Fibroblast of skin of right quadriceps (primary cell): ENCODE data around the gene ESYT1.

Experiments
- DNase-seq: peaks from one replicate; pipeline ENCODE4 v3.0.0-alpha.2; 2013

Gene ESYT1

GRCh38 chr12:56158029-56158925 is 30.2 kb downstream of the ESYT1 start, which contains the start of gene MYL6:
Gene MYL6 (plus strand): TSS chr12:56158359. CDS start chr12:56158402, 43 bp downstream.
- DNase-seq, result peak; percentile 98

DNA sequence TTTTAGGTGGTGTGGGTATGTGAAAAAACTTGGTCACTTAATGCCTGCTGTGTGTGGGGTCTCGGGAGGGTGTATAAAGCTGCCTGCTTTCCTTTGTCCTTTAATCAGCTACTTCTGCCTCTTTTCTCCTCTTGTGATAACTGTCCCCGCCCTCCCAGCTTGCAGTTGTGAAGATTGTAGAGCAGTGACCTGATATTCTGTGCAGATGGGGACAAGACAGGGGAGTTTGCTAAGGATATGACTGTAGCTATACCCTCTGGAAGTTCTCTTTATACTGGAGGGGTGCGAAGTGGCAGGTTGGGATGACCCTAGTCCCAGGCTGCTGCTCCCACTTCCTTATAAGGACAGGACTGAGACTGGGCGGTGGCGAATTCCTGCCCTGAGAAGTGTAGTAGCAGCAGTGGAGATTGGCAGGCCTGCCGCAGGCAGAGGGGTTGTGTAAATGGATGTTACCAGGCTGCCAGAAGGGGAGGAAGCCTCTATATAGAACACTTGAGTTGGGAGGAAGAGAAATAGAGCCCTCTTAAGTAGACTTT is 30.9 kb downstream of the ESYT1 start:
- peak; percentile 76 for DNase-seq

GRCh38 chr12:56159482-56160192 is 31.6 kb downstream of the ESYT1 start:
- DNase-seq, result no peak

DNA sequence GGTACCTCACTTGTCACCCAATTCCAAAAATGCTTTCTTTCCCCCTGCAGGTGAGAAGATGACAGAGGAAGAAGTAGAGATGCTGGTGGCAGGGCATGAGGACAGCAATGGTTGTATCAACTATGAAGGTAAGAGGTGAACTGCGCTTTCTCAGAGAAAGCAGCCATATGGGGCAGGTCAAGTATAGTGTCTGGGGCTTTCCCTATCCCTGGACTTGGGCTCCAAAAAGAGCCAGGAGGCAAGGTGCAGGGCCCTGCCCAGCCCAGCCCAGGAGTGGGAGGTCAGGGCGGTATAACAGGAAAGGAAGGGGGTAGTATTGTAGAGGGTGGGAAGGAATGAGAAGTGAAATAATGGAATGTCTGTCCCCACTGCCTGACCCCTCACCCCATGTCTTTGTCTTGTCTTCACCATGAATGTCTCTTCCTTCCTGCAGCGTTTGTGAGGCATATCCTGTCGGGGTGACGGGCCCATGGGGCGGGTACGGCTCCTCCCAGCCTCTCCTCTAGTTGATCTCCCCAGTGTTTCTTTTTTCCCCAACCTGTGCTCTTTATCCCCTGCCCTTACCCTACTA is 32.2 kb downstream of the ESYT1 start:
- no peak for DNase-seq

DNA sequence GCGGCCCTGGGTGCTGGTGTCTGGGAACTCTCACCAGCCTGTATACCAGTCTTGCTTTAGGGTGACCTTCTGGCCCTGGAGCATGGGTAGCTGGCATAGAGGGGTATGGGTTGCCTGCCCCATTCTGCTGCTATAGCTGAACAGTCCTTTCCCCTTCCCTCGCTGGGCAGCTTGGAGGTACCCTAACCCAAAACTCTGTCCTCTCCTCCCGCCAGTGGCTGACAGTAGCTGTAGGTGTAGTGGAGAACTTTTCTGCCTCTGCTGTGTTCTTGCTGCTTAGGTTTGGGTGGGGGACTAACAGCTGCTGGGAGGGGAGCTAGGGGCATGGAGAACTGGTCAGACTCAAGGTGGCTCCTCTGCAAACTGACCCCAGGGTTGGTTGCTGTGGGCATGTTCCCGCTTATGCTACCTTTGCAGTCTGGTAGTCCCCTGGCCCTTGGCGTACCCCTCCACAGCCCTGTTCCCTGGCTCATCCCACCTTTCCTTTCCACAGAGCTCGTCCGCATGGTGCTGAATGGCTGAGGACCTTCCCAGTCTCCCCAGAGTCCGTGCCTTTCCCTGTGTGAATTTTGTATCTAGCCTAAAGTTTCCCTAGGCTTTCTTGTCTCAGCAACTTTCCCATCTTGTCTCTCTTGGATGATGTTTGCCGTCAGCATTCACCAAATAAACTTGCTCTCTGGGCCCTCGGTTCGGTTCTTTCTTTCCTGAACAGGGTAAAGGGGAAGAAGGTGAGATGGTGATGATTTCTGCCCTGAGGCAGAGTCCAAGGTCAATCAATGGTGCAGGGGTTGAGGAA is 33.0 kb downstream of the ESYT1 start:
- no peak for DNase-seq

DNA sequence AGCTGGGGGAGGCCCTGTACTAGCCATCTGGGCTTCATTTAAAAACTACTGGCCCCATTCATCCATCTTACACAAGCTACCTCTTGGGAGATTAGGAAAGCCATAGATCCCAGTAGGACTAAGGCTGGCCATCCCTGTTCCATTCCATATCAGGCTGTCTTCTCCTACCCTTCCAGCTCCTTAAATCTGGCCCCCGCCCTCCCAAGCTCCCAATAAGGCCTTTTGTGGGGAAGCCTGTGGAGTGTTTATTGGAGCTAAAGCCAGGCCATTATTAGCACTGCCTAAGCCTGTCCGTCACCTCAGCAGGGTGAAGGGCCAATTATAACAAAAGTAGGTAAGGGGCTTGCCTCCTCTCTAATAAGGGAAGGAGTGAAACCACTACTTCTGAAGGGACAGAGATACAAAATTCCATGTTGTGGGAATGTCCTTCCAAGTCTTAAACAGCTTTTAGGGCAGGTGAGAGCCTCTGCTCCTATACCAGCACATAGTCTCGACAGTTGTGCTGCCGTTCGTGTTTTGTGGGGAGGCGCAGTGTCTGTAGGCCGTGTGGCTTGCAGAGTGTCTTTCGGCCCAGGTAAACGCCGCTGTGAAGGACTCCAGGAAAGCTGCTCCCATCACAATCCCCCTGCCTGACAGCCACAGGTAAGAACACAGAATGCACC is 33.8 kb downstream of the ESYT1 start:
- no peak for DNase-seq

DNA sequence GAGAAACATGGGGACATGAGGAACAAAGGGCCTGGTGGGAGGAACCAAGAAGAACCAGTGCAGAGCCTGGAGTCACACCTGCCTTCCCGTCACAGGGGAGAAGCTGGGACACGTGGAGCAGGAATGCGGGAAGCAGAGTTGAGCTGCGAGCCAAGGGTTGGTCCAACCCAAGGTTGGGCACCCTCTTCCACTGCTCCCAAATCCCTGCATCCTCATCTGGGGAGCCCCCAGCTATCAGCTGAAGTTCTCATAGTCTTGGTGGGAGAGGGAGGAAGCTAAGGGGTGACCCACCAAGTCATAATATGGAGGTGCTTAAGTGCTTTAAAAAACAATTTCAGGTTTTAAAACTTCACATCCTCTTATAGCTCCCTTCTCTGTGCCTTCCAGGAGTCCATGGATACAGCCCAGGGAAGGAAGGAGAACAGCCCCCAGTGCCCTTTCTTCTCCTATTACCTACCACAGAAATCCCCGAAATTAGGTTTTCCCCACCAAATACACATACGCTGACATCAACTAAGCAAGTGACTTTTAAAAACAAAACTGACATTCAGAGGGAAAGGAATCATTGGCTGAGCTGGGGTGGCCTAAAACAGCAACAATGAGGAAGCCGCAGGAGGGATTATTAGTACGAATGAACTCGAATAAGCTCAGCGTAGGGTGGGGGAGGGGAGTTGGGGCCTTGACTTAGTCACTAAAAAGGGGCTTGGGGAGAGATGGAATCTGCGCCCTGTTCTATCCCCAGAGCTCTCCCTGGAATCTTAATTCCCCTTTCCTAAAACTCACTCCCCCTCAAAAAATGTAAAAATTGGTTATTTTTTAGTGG is 34.6 kb downstream of the ESYT1 start:
- no peak for DNase-seq

DNA sequence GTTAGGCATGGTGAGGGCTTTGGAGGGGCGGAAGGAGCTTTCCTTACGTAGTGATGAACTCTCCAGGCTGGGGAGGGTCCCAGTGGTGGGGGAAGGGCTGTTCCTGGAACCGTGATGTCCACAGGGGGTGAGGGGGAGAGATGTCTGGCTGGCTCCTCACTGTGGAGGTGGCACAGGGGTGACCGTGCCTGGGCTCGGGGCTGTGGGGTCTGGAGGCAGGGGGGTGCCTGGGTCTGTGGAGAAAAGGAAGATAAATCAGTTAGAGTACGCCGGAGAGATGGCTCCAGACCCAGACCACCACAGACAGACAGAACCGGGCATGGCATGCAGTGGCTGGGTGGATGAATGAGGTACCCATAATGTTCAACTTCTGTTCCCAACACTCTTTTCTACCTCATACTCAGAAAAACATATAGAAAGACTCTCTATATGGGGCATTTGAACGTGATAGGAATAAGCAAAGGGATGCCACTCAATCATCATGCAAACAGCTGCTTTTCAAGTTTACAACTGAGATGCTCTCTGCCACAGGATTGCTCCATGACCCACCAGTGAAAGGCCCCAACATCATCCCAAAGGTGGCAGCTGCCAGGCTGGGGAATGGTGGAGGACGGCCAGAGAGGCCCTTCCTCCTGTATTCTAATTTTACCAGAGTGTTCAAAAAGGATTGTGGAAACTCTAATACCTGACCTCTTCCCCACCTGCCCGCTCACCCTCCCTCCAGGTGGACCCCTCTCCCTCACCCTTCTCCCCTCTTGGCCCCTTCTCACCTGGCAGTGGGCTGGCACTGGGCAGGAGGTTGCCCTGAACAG is 35.7 kb downstream of the ESYT1 start:
- no peak for DNase-seq

DNA sequence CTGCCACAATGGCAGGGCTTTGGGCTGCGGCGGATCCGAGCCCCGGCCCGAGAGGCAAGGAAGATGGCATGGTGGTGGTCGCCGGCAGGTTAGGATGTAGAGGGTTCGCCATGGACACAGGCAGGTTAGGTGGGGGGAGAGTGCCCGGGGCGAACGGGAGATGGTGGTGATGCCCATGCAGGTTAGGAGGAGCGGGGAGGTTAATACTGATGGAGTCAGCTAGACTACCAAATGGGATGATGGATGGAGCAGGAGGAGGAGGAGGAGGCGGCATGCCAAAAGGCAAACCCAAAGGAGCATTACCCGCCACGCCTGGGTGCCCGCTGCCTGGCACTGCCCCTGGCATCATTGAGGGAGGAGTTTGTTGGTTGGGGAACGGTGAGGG is 36.3 kb downstream of the ESYT1 start:
- no peak for DNase-seq

- no peak for DNase-seq
These were observed 37.3 kb downstream of the ESYT1 start for GRCh38 chr12:56165369-56165768.

DNA sequence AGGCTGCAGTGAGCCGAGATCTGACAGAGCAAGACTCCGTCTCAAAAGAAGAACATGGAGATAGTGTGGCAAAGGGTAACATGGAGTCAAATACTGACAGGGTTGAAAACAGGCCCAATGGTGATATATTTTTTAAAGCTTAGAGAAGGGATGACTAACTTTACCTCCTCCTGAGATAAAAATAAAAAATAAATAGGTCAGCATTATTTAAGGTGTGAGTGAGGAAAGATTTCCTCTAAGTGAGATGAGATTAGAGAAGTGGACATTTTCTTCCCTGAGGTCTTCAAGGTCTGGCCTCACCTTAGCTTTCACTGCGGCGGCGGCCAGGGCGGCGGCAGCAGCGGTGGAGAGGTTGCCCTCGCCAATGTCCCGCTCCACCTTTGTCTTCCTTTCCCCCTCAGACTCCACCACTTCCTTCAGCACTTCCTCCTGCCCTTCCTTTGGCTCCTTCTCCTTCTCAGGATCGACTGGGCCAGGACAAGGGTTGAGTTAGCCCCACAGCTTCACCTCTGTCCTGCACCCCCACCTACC is 41.2 kb downstream of the ESYT1 start:
- DNase-seq, result no peak

DNA sequence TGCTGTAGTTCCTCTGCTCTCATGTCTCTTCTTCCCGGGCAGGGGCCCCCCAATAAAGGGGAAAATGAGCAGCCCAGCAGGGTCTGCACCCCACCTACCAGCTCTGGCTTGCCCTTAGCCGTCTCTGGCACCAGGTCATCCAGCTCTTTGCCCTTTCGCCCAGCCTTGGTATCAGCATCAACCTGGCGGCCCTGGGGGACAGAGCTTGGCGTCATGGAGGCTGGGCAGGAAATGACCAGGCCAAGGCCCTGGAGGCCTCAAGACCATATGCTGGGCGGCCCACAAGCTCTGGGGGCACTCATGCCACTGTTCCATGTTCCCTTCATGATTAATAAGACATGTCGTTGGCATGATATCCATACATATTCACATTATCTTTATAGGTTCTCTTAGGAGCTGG is 44.8 kb downstream of the ESYT1 start:
- DNase-seq, result no peak

DNA sequence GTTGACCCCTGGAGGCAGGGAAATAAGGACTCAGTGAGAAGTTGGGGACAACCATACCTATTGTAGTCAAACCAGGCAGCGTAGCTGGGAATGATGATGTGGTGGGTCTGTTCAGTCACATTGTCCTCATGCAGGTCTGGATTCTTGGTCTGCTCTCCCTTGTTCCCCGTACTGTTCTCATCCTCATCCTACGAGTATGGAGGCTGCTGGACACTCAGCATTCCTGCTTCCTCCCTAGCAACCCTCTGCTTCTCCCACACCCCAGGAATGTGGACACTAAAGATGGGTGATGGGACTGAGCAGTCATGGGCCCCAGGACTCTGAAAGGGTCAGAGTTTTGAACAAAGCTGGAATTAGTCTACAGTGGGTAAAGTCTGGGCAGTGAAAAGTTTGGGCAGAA is 50.3 kb downstream of the ESYT1 start:
- DNase-seq, result no peak

- DNase-seq, result no peak
These were observed 58.9 kb downstream of the ESYT1 start for GRCh38 chr12:56186957-56187356.

DNA sequence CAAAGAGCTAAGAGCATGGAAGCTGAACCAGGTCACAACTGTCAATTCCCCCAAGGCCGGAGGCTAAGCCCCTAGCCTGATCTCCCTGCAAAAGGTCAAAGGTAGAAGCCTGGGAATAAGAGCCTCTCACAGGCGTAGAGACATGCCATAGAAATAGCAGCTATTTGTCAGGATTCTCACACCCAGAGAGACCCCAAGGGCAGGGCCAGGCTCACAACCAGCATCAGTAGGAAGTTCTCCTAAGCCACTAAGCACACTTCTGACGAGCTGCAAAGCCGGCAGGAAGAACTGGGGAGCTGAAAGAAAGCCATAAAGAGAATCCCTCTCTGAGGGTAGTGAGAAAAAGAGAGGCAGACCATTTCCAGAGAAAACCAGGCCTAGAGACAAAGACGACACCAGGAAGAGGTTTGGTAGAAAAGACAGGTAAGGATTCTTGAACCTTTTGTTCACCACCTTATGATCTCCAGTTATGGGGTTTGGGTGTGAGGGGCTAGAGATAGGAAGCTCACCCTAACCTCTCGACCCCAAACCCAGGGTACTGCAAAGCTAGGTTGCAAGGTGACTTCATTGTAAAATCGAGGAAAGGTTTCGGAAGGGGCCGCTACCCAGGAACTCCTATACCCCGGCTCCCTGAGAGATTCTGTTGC is 60.2 kb downstream of the ESYT1 start:
- DNase-seq, result no peak

- no peak for DNase-seq
These were observed 60.7 kb downstream of the ESYT1 start for GRCh38 chr12:56188778-56189098.

DNA sequence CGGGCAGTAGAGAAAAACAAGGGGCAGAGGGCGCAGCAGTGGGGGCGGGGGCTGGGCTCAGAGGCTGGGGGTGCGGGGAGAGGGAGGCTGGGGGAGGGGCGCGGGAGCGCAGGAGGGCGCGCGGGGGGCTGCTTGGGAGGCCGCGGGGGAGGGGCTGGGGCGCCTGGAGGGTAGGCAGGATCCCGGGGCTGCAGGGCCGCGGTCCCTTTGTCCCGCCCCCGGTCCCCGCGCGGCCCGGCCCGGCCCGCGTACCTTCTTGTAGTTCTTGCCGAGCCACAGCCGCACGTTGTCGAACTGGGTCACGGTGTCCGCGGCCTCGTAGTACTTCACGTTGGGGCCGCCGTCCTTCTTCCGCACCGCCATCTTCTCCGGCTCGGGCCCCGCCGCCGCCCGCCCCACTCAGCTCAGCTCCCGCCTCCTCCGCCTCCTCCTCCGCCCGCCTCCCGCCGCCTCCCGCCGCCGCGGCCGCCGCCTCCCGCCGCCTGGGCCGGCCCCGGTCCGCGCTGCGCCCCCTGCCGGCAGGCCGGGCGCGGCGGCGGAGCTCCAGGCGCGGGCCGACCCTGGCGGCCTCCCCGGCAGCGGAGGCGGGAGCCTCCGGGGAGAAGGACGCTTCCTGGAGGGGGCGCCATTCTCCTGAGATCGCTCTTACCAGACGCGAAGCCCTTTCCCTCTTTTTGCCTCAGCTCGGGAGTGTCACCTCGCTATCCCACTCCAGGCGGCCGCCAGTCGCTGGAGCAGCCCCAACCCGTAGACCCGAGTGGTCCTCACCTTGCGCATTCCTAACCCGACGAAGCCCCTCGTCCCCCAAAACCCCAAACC is 61.2 kb downstream of the ESYT1 start, which contains the start of gene SMARCC2:
TSS of gene SMARCC2 (minus strand) at position 385 of the 819 bp plus-strand sequence. CDS start at position 363, 22 bp downstream.
- peak; percentile 86 for DNase-seq

DNA sequence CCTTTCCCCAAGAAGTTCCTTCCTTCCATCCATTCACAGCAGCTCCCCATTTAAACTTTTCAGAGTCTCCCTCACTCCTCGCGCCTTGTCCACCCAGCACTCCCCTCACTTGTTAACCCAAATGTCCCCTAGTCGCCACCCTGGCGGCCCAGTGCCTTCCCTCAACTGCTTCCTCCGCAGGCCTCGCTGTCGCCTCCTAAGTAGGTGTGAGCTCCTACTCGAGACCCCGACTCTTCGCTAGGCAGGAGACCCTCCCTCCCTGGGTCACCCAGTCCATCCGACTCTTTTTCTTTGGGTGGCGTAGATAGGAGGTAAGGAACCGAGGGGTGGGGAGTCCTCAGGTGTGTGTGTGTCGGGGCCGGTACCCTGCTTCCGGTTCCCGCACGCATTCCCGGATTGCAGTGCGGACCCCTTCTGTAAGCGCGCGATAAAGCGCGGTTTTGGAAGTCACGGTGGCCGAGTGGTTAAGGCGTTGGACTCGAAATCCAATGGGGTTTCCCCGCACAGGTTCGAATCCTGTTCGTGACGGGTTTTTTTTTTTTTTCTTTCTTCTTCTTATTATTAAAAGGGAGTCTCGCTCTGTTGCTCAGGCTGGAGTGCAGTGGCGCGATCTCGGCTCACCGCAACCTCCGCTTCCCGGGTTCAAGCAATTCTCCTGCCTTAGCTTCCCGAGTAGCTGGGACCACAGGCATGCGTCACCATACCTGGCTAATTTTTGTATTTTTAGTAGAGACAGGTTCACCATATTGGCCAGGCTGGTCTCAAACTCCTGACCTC is 62.0 kb downstream of the ESYT1 start:
- DNase-seq, result peak; percentile 89
